ENCODE data around the gene FGD5. TPM values are rescaled to one million over a fixed set of nuclear protein-coding genes. Genes with fewer than 3 reads are reported as not detected.

The FGD5 gene
- total RNA-seq, 3 donors from 2014 or later (not counting 1 experiment from before 2014, with no cell fraction given), result not detected

- H3K27me3 ChIP-seq (ENCODE audit: control insufficient read depth, insufficient read depth, low read length), result peaks cover 17% of the 10 kb centered on the region
- no peaks in the 10 kb centered on the region for H3K9me3 ChIP-seq (ENCODE audit: control insufficient read depth, insufficient read depth, low read length)
- Mint-ChIP-seq H3K36me3 (no peaks in the 10 kb centered on the region), H3K9me3 (no peaks in the 10 kb centered on the region), H3K4me3 (no peak overlapping the region), H3K27me3 (ENCODE audit: low read depth in 2 of 2) (peaks cover 49 to 75% of the 10 kb centered on the region in 2 donors), H3K4me1 (peaks cover 0 to 4% of the 10 kb centered on the region in 2 donors), H3K27ac (no peak overlapping the region)
- WGBS (ENCODE audit: insufficient coverage), result 24% methylated on average over 9 of the region's 9 CpGs
- no peak overlapping the region for H3K4me3 ChIP-seq (ENCODE audit: low read length)
- intact Hi-C loops (cut with micrococcal nuclease), result no loop called here
- no peak for TF ChIP-seq CTCF (IDR thresholded peaks at IDR 0.05)
- ATAC-seq (no peak), DNase-seq (no peak)
- no peaks in the 10 kb centered on the region for H3K36me3 ChIP-seq (ENCODE audit: control insufficient read depth, insufficient read depth, low read length)
- no peaks in the 10 kb centered on the region for H3K4me1 ChIP-seq (ENCODE audit: control insufficient read depth, insufficient read depth, low read length)
- no peak overlapping the region for H3K27ac ChIP-seq (ENCODE audit: low read length)
Observed at GRCh38 chr3:14812196-14812790, 6.5 kb upstream of the FGD5 start.

- no peak for TF ChIP-seq CTCF (IDR thresholded peaks at IDR 0.05)
- Histone ChIP-seq H3K27me3 (ENCODE audit: control insufficient read depth, insufficient read depth, low read length) (peaks cover 14% of the 10 kb centered on the region), H3K9me3 (ENCODE audit: control insufficient read depth, insufficient read depth, low read length) (no peaks in the 10 kb centered on the region), H3K4me3 (ENCODE audit: low read length) (no peak overlapping the region), H3K4me1 (ENCODE audit: control insufficient read depth, insufficient read depth, low read length) (no peaks in the 10 kb centered on the region), H3K27ac (ENCODE audit: low read length) (no peak overlapping the region), H3K36me3 (ENCODE audit: control insufficient read depth, insufficient read depth, low read length) (no peaks in the 10 kb centered on the region)
- Mint-ChIP-seq H3K36me3 (no peaks in the 10 kb centered on the region), H3K4me1 (peaks cover 0 to 4% of the 10 kb centered on the region in 2 donors), H3K27ac (no peak overlapping the region), H3K4me3 (no peak overlapping the region), H3K9me3 (no peaks in the 10 kb centered on the region), H3K27me3 (ENCODE audit: low read depth in 2 of 2) (peaks cover 44 to 64% of the 10 kb centered on the region in 2 donors)
- intact Hi-C loops (cut with micrococcal nuclease), result no loop called here
- DNase-seq (no peak), ATAC-seq (no peak)
- 80% methylated on average over 4 of the region's 4 CpGs for WGBS (ENCODE audit: insufficient coverage)
Observed at GRCh38 chr3:14814411-14814871, 4.3 kb upstream of the FGD5 start.

GRCh38 chr3:14816359-14816758 lies 2.4 kb upstream of the FGD5 start:
- no peak for DNase-seq
- Mint-ChIP-seq H3K4me1 (no peaks in the 10 kb centered on the region), H3K27me3 (ENCODE audit: low read depth in 2 of 2) (peaks cover 32 to 53% of the 10 kb centered on the region in 2 donors), H3K36me3 (no peaks in the 10 kb centered on the region), H3K4me3 (no peak overlapping the region), H3K27ac (no peak overlapping the region), H3K9me3 (no peaks in the 10 kb centered on the region)
- TF ChIP-seq CTCF (IDR thresholded peaks at IDR 0.05), result no peak
- peaks cover 12% of the 10 kb centered on the region for H3K27me3 ChIP-seq (ENCODE audit: control insufficient read depth, insufficient read depth, low read length)
- H3K27ac ChIP-seq (ENCODE audit: low read length), result no peak overlapping the region
- ATAC-seq, result no peak
- H3K4me1 ChIP-seq (ENCODE audit: control insufficient read depth, insufficient read depth, low read length), result no peaks in the 10 kb centered on the region
- no peaks in the 10 kb centered on the region for H3K9me3 ChIP-seq (ENCODE audit: control insufficient read depth, insufficient read depth, low read length)
- H3K36me3 ChIP-seq (ENCODE audit: control insufficient read depth, insufficient read depth, low read length), result no peaks in the 10 kb centered on the region
- 87% methylated on average over 3 of the region's 3 CpGs for WGBS (ENCODE audit: insufficient coverage)
- no peak overlapping the region for H3K4me3 ChIP-seq (ENCODE audit: low read length)
- intact Hi-C loops (cut with micrococcal nuclease), result no loop called here

GRCh38 chr3:14819671-14820070 lies 909 bp downstream of the FGD5 start:
- TF ChIP-seq CTCF (IDR thresholded peaks at IDR 0.05), result no peak

More at GRCh38 chr3:14819671-14820070, 909 bp downstream of the FGD5 start:
- Mint-ChIP-seq H3K4me1 (no peaks in the 10 kb centered on the region), H3K4me3 (no peak overlapping the region), H3K9me3 (no peaks in the 10 kb centered on the region), H3K27me3 (ENCODE audit: low read depth in 2 of 2) (peaks cover 6 to 30% of the 10 kb centered on the region in 2 donors), H3K27ac (no peak overlapping the region), H3K36me3 (no peaks in the 10 kb centered on the region)
- WGBS (ENCODE audit: insufficient coverage), result 71% methylated on average over 10 of the region's 10 CpGs
- intact Hi-C loops (cut with micrococcal nuclease), result no loop called here
- no peaks in the 10 kb centered on the region for H3K36me3 ChIP-seq (ENCODE audit: control insufficient read depth, insufficient read depth, low read length)
- no peak for DNase-seq
- H3K9me3 ChIP-seq (ENCODE audit: control insufficient read depth, insufficient read depth, low read length), result no peaks in the 10 kb centered on the region
- H3K4me1 ChIP-seq (ENCODE audit: control insufficient read depth, insufficient read depth, low read length), result no peaks in the 10 kb centered on the region
- no peaks in the 10 kb centered on the region for H3K27me3 ChIP-seq (ENCODE audit: control insufficient read depth, insufficient read depth, low read length)
- H3K27ac ChIP-seq (ENCODE audit: low read length), result no peak overlapping the region
- H3K4me3 ChIP-seq (ENCODE audit: low read length), result no peak overlapping the region
- ATAC-seq, result no peak

All from natural killer cell (primary cell).